Measurements from ENCODE around the gene PKD2.

PKD2 gene

GRCh38 chr4:88028946-88029345 is 21.5 kb downstream of the PKD2 start:
- Histone ChIP-seq H3K27ac (ENCODE audit: low read length) (no peak overlapping the region), H3K9me3 (ENCODE audit: control insufficient read depth in 1 of 2, low read length in 2 of 2) (no peaks in the 10 kb centered on the region), H3K27me3 (ENCODE audit: low read depth, low read length) (no peaks in the 10 kb centered on the region), H3K36me3 (ENCODE audit: control insufficient read depth in 1 of 2, insufficient read depth in 2 of 2, low read length in 2 of 2) (peaks cover 0 to 12% of the 10 kb centered on the region in 2 donors), H3K4me1 (ENCODE audit: control insufficient read depth in 1 of 2, insufficient read depth in 2 of 2, low read length in 2 of 2) (no peaks in the 10 kb centered on the region), H3K4me3 (ENCODE audit: low read depth in 1 of 2, low read length in 2 of 2) (no peak overlapping the region)

GRCh38 chr4:88029556-88029955 is 22.1 kb downstream of the PKD2 start:
- H3K4me3 ChIP-seq (ENCODE audit: low read depth in 1 of 2, low read length in 2 of 2): no peak overlapping the region
- H3K27ac ChIP-seq (ENCODE audit: low read length): no peak overlapping the region
- H3K4me1 ChIP-seq (ENCODE audit: control insufficient read depth in 1 of 2, insufficient read depth in 2 of 2, low read length in 2 of 2): no peaks in the 10 kb centered on the region
- H3K36me3 ChIP-seq (ENCODE audit: control insufficient read depth in 1 of 2, insufficient read depth in 2 of 2, low read length in 2 of 2): peaks cover 0 to 12% of the 10 kb centered on the region in 2 donors
- no peaks in the 10 kb centered on the region for H3K27me3 ChIP-seq (ENCODE audit: low read depth, low read length)
- no peaks in the 10 kb centered on the region for H3K9me3 ChIP-seq (ENCODE audit: control insufficient read depth in 1 of 2, low read length in 2 of 2)

GRCh38 chr4:88030565-88031310 is 23.3 kb downstream of the PKD2 start:
- H3K36me3 ChIP-seq (ENCODE audit: control insufficient read depth in 1 of 2, insufficient read depth in 2 of 2, low read length in 2 of 2): peaks cover 0 to 18% of the 10 kb centered on the region in 2 donors
- H3K27ac ChIP-seq (ENCODE audit: low read length): no peak overlapping the region
- H3K9me3 ChIP-seq (ENCODE audit: control insufficient read depth in 1 of 2, low read length in 2 of 2): no peaks in the 10 kb centered on the region
- H3K4me1 ChIP-seq (ENCODE audit: control insufficient read depth in 1 of 2, insufficient read depth in 2 of 2, low read length in 2 of 2): no peaks in the 10 kb centered on the region
- H3K4me3 ChIP-seq (ENCODE audit: low read depth in 1 of 2, low read length in 2 of 2): no peak overlapping the region
- H3K27me3 ChIP-seq (ENCODE audit: low read depth, low read length): no peaks in the 10 kb centered on the region

GRCh38 chr4:88033309-88033708 is 25.9 kb downstream of the PKD2 start:
- H3K27me3 ChIP-seq (ENCODE audit: low read depth, low read length): no peaks in the 10 kb centered on the region
- H3K9me3 ChIP-seq (ENCODE audit: control insufficient read depth in 1 of 2, low read length in 2 of 2): no peaks in the 10 kb centered on the region
- H3K27ac ChIP-seq (ENCODE audit: low read length): no peak overlapping the region
- peaks cover 20 to 39% of the 10 kb centered on the region in 2 donors for H3K36me3 ChIP-seq (ENCODE audit: control insufficient read depth in 1 of 2, insufficient read depth in 2 of 2, low read length in 2 of 2)
- H3K4me1 ChIP-seq (ENCODE audit: control insufficient read depth in 1 of 2, insufficient read depth in 2 of 2, low read length in 2 of 2): no peaks in the 10 kb centered on the region
- H3K4me3 ChIP-seq (ENCODE audit: low read depth in 1 of 2, low read length in 2 of 2): no peak overlapping the region

GRCh38 chr4:88035292-88035691 is 27.9 kb downstream of the PKD2 start:
- peaks cover 32 to 55% of the 10 kb centered on the region in 2 donors for H3K36me3 ChIP-seq (ENCODE audit: control insufficient read depth in 1 of 2, insufficient read depth in 2 of 2, low read length in 2 of 2)
- H3K4me3 ChIP-seq (ENCODE audit: low read depth in 1 of 2, low read length in 2 of 2): no peak overlapping the region
- H3K9me3 ChIP-seq (ENCODE audit: control insufficient read depth in 1 of 2, low read length in 2 of 2): no peaks in the 10 kb centered on the region
- no peak overlapping the region for H3K27ac ChIP-seq (ENCODE audit: low read length)
- no peaks in the 10 kb centered on the region for H3K4me1 ChIP-seq (ENCODE audit: control insufficient read depth in 1 of 2, insufficient read depth in 2 of 2, low read length in 2 of 2)
- no peaks in the 10 kb centered on the region for H3K27me3 ChIP-seq (ENCODE audit: low read depth, low read length)

GRCh38 chr4:88037447-88037846 is 30.0 kb downstream of the PKD2 start:
- Histone ChIP-seq H3K27me3 (ENCODE audit: low read depth, low read length) (no peaks in the 10 kb centered on the region), H3K9me3 (ENCODE audit: control insufficient read depth in 1 of 2, low read length in 2 of 2) (no peaks in the 10 kb centered on the region), H3K4me3 (ENCODE audit: low read depth in 1 of 2, low read length in 2 of 2) (no peak overlapping the region), H3K36me3 (ENCODE audit: control insufficient read depth in 1 of 2, insufficient read depth in 2 of 2, low read length in 2 of 2) (peaks cover 47 to 71% of the 10 kb centered on the region in 2 donors), H3K4me1 (ENCODE audit: control insufficient read depth in 1 of 2, insufficient read depth in 2 of 2, low read length in 2 of 2) (no peaks in the 10 kb centered on the region), H3K27ac (ENCODE audit: low read length) (no peak overlapping the region)

GRCh38 chr4:88037936-88038335 is 30.5 kb downstream of the PKD2 start:
- Histone ChIP-seq H3K27ac (ENCODE audit: low read length) (no peak overlapping the region), H3K4me1 (ENCODE audit: control insufficient read depth in 1 of 2, insufficient read depth in 2 of 2, low read length in 2 of 2) (no peaks in the 10 kb centered on the region), H3K9me3 (ENCODE audit: control insufficient read depth in 1 of 2, low read length in 2 of 2) (no peaks in the 10 kb centered on the region), H3K36me3 (ENCODE audit: control insufficient read depth in 1 of 2, insufficient read depth in 2 of 2, low read length in 2 of 2) (peaks cover 52 to 71% of the 10 kb centered on the region in 2 donors), H3K27me3 (ENCODE audit: low read depth, low read length) (no peaks in the 10 kb centered on the region), H3K4me3 (ENCODE audit: low read depth in 1 of 2, low read length in 2 of 2) (no peak overlapping the region)

GRCh38 chr4:88040707-88041106 is 33.3 kb downstream of the PKD2 start:
- Histone ChIP-seq H3K9me3 (ENCODE audit: control insufficient read depth in 1 of 2, low read length in 2 of 2) (no peaks in the 10 kb centered on the region), H3K27me3 (ENCODE audit: low read depth, low read length) (no peaks in the 10 kb centered on the region), H3K4me1 (ENCODE audit: control insufficient read depth in 1 of 2, insufficient read depth in 2 of 2, low read length in 2 of 2) (peaks cover 0 to 6% of the 10 kb centered on the region in 2 donors), H3K4me3 (ENCODE audit: low read depth in 1 of 2, low read length in 2 of 2) (no peak overlapping the region), H3K27ac (ENCODE audit: low read length) (no peak overlapping the region), H3K36me3 (ENCODE audit: control insufficient read depth in 1 of 2, insufficient read depth in 2 of 2, low read length in 2 of 2) (peaks cover 60 to 84% of the 10 kb centered on the region in 2 donors)

- H3K4me3 ChIP-seq (ENCODE audit: low read depth in 1 of 2, low read length in 2 of 2): no peak overlapping the region
- H3K27ac ChIP-seq (ENCODE audit: low read length): no peak overlapping the region
- H3K27me3 ChIP-seq (ENCODE audit: low read depth, low read length): no peaks in the 10 kb centered on the region
- H3K36me3 ChIP-seq (ENCODE audit: control insufficient read depth in 1 of 2, insufficient read depth in 2 of 2, low read length in 2 of 2): peaks cover 58 to 84% of the 10 kb centered on the region in 2 donors
- H3K4me1 ChIP-seq (ENCODE audit: control insufficient read depth in 1 of 2, insufficient read depth in 2 of 2, low read length in 2 of 2): peaks cover 0 to 6% of the 10 kb centered on the region in 2 donors
- no peaks in the 10 kb centered on the region for H3K9me3 ChIP-seq (ENCODE audit: control insufficient read depth in 1 of 2, low read length in 2 of 2)
Observed at GRCh38 chr4:88041626-88042025, 34.2 kb downstream of the PKD2 start.

GRCh38 chr4:88043001-88043400 is 35.6 kb downstream of the PKD2 start:
- Histone ChIP-seq H3K4me1 (ENCODE audit: control insufficient read depth in 1 of 2, insufficient read depth in 2 of 2, low read length in 2 of 2) (peaks cover 0 to 6% of the 10 kb centered on the region in 2 donors), H3K27ac (ENCODE audit: low read length) (no peak overlapping the region), H3K27me3 (ENCODE audit: low read depth, low read length) (no peaks in the 10 kb centered on the region), H3K9me3 (ENCODE audit: control insufficient read depth in 1 of 2, low read length in 2 of 2) (no peaks in the 10 kb centered on the region), H3K4me3 (ENCODE audit: low read depth in 1 of 2, low read length in 2 of 2) (no peak overlapping the region), H3K36me3 (ENCODE audit: control insufficient read depth in 1 of 2, insufficient read depth in 2 of 2, low read length in 2 of 2) (peaks cover 49 to 83% of the 10 kb centered on the region in 2 donors)

- Histone ChIP-seq H3K9me3 (ENCODE audit: control insufficient read depth in 1 of 2, low read length in 2 of 2) (no peaks in the 10 kb centered on the region), H3K27ac (ENCODE audit: low read length) (no peak overlapping the region), H3K4me3 (ENCODE audit: low read depth in 1 of 2, low read length in 2 of 2) (no peak overlapping the region), H3K36me3 (ENCODE audit: control insufficient read depth in 1 of 2, insufficient read depth in 2 of 2, low read length in 2 of 2) (peaks cover 46 to 79% of the 10 kb centered on the region in 2 donors), H3K4me1 (ENCODE audit: control insufficient read depth in 1 of 2, insufficient read depth in 2 of 2, low read length in 2 of 2) (peaks cover 0 to 6% of the 10 kb centered on the region in 2 donors), H3K27me3 (ENCODE audit: low read depth, low read length) (no peaks in the 10 kb centered on the region)
Observed at GRCh38 chr4:88043586-88044340, 36.3 kb downstream of the PKD2 start.
